Measurements from ENCODE around the gene RMND1.
"Not testable (repeated sequence)": the region's sequence is repeated elsewhere in the genome, so short reads cannot be mapped to it uniquely, and the experiment has no call there.

Gene RMND1

GRCh38 chr6:151451417-151451949, 443 bp downstream of the RMND1 start:
- DNase-seq (ENCODE audit: low read depth): no peak

GRCh38 chr6:151450928-151451327, 998 bp downstream of the RMND1 start:
- DNase-seq (ENCODE audit: low read depth): not testable (repeated sequence)

- DNase-seq (ENCODE audit: low read depth): no peak
Measured at GRCh38 chr6:151448623-151449022, 3.3 kb downstream of the RMND1 start.

- DNase-seq (ENCODE audit: low read depth): no peak
Measured at GRCh38 chr6:151447237-151447636, 4.7 kb downstream of the RMND1 start.

GRCh38 chr6:151445482-151445881, 6.4 kb downstream of the RMND1 start:
- DNase-seq (ENCODE audit: low read depth): no peak

GRCh38 chr6:151443911-151444621, 7.9 kb downstream of the RMND1 start:
- DNase-seq (ENCODE audit: low read depth): no peak

- no peak for DNase-seq (ENCODE audit: low read depth)
Measured at GRCh38 chr6:151443454-151443853, 8.5 kb downstream of the RMND1 start.

- no peak for DNase-seq (ENCODE audit: low read depth)
Measured at GRCh38 chr6:151442371-151442770, 9.6 kb downstream of the RMND1 start.

- no peak for DNase-seq (ENCODE audit: low read depth)
Measured at GRCh38 chr6:151441390-151442166, 10.3 kb downstream of the RMND1 start.

GRCh38 chr6:151440930-151441329, 11.0 kb downstream of the RMND1 start:
- no peak for DNase-seq (ENCODE audit: low read depth)

GRCh38 chr6:151440498-151440897, 11.4 kb downstream of the RMND1 start:
- DNase-seq (ENCODE audit: low read depth): no peak

GRCh38 chr6:151437401-151437800, 14.5 kb downstream of the RMND1 start:
- no peak for DNase-seq (ENCODE audit: low read depth)

GRCh38 chr6:151436802-151437201, 15.1 kb downstream of the RMND1 start:
- DNase-seq (ENCODE audit: low read depth): no peak

GRCh38 chr6:151436300-151436699, 15.6 kb downstream of the RMND1 start:
- no peak for DNase-seq (ENCODE audit: low read depth)

GRCh38 chr6:151434369-151434768, 17.6 kb downstream of the RMND1 start:
- no peak for DNase-seq (ENCODE audit: low read depth)

GRCh38 chr6:151432651-151433050, 19.3 kb downstream of the RMND1 start:
- no peak for DNase-seq (ENCODE audit: low read depth)

GRCh38 chr6:151431337-151431736, 20.6 kb downstream of the RMND1 start:
- no peak for DNase-seq (ENCODE audit: low read depth)

- no peak for DNase-seq (ENCODE audit: low read depth)
Measured at GRCh38 chr6:151430886-151431285, 21.0 kb downstream of the RMND1 start.

GRCh38 chr6:151428093-151428735, 23.7 kb downstream of the RMND1 start:
- no peak for DNase-seq (ENCODE audit: low read depth)

- DNase-seq (ENCODE audit: low read depth): no peak
Measured at GRCh38 chr6:151425561-151425960, 26.4 kb downstream of the RMND1 start.

GRCh38 chr6:151422981-151423380, 28.9 kb downstream of the RMND1 start:
- no peak for DNase-seq (ENCODE audit: low read depth)

- DNase-seq (ENCODE audit: low read depth): no peak
Measured at GRCh38 chr6:151417477-151417876, 34.4 kb downstream of the RMND1 start.

Data from activated T-cell treated with anti-CD3 and anti-CD28 coated beads for 48 hours (primary cell).